SK-N-SH (cell line): Measurements from ENCODE around the gene TBPL1. TPM values are rescaled to one million over a fixed set of nuclear protein-coding genes. Genes with fewer than 3 reads are reported as not detected.

ENCODE experiments used
- CTCF ChIA-PET: fragments of 300-600, 350-600 bp; formaldehyde crosslinking; extraction: SDS; loops from one replicate; lab custom pipeline; 2021; lab: Yijun Ruan, JAX
- POLR2A ChIA-PET: fragments of 350-600 bp; sonication (Branson Sonifier 250); formaldehyde crosslinking; extraction: SDS; loops from one replicate; lab custom pipeline; 2020; ENCODE audit warnings: antibody characterized with exemption, inconsistent platforms; lab: Yijun Ruan, JAX
- DNase-seq: peaks from one replicate; pipeline ENCODE4 v3.0.0; 2012
- H2AFZ ChIP-seq: fragments of 200-600 bp; sonication (generic); 2 replicates; pipeline ENCODE4 v1.8.1; 2016; ENCODE audit warnings: antibody characterized with exemption, mild to moderate bottlenecking, low read depth
- H3F3A ChIP-seq: fragments of 200-600 bp; sonication (generic); replicated peaks from 2 replicates; pipeline ENCODE3; 2016; ENCODE audit warnings: antibody characterized with exemption, mild to moderate bottlenecking; ENCODE audit not compliant: insufficient read depth
- H3K27ac ChIP-seq, 2 experiments: fragments of 200-500 bp in 1 of 2; fragments of 200-600 bp in 1 of 2; sonication (Bioruptor generic) in 1 of 2; sonication (generic), shearing (Covaris generic) in 1 of 2; 2 replicates each; pipeline versions ENCODE4 v1.5.1 to v1.6.1; 2014 to 2016; ENCODE audit warnings: low read depth in 2 of 2, inconsistent platforms in 1 of 2, low read length in 1 of 2, mild to moderate bottlenecking in 1 of 2, mixed read lengths in 1 of 2
- H3K27me3 ChIP-seq: fragments of 200-600 bp; sonication (generic), shearing (Covaris generic); 2 replicates; pipeline ENCODE4 v1.6.1; 2016; ENCODE audit warnings: mixed run types; ENCODE audit not compliant: insufficient read depth
- H3K36me3 ChIP-seq, 2 experiments: fragments of 200-500 bp in 1 of 2; fragments of 200-600 bp in 1 of 2; sonication (Bioruptor generic) in 1 of 2; sonication (generic) in 1 of 2; replicated peaks in 1 of 2; 2 replicates each; pipeline versions ENCODE3 to v1.5.1; 2014 to 2016; ENCODE audit warnings: low read length in 1 of 2, mild to moderate bottlenecking in 1 of 2; ENCODE audit not compliant: insufficient read depth in 2 of 2, control insufficient read depth in 1 of 2
- H3K4me1 ChIP-seq, 2 experiments: fragments of 200-500 bp in 1 of 2; fragments of 200-600 bp in 1 of 2; sonication (Bioruptor generic) in 1 of 2; sonication (generic), shearing (Covaris generic) in 1 of 2; 2 replicates each; pipeline versions ENCODE4 v1.5.1 to v1.6.1; 2014 to 2016; ENCODE audit warnings: low read depth in 1 of 2, low read length in 1 of 2, mixed run types in 1 of 2; ENCODE audit not compliant: insufficient read depth in 2 of 2, control insufficient read depth in 1 of 2
- H3K4me2 ChIP-seq: fragments of 200-600 bp; sonication (generic), shearing (Covaris generic); 2 replicates; pipeline ENCODE4 v1.6.1; 2017; ENCODE audit warnings: mixed run types
- H3K4me3 ChIP-seq, 2 experiments: fragments of 200-500 bp in 1 of 2; fragments of 200-600 bp in 1 of 2; sonication (Bioruptor generic) in 1 of 2; sonication (generic), shearing (Covaris generic) in 1 of 2; 2 replicates each; pipeline versions ENCODE4 v1.5.1 to v1.8.1; 2014 to 2016; ENCODE audit warnings: low read depth in 2 of 2, inconsistent platforms in 1 of 2, low read length in 1 of 2, mild to moderate bottlenecking in 1 of 2, mixed read lengths in 1 of 2, moderate library complexity in 1 of 2
- H3K79me2 ChIP-seq: fragments of 200-600 bp; sonication (generic); 2 replicates; pipeline ENCODE4 v1.8.1; 2017; ENCODE audit warnings: mild to moderate bottlenecking; ENCODE audit not compliant: insufficient read depth
- H3K9ac ChIP-seq: fragments of 200-600 bp; sonication (generic); 2 replicates; pipeline ENCODE4 v1.6.1; 2017; ENCODE audit warnings: mixed run types
- H3K9me2 ChIP-seq: fragments of 200-600 bp; sonication (generic); 2 replicates; pipeline ENCODE4 v1.6.1; 2017; ENCODE audit warnings: mixed run types
- H3K9me3 ChIP-seq: fragments of 200-600 bp; sonication (generic); 2 replicates; pipeline ENCODE4 v1.6.1; 2017; ENCODE audit warnings: mixed run types, mild to moderate bottlenecking, moderate library complexity
- H4K20me1 ChIP-seq: fragments of 200-600 bp; sonication (generic); 2 replicates; pipeline ENCODE4 v1.6.1; 2017; ENCODE audit warnings: mild to moderate bottlenecking, mixed run types; ENCODE audit not compliant: insufficient read depth
- CHD2 ChIP-seq: fragments of 150-350 bp; IDR thresholded peaks from 2 replicates; pipeline ENCODE4 v1.6.1; 2018; ENCODE audit warnings: low read length; ENCODE audit not compliant: partially characterized antibody
- ELF1 ChIP-seq: IDR thresholded peaks from 2 replicates; pipeline ENCODE4 v1.4.0; 2012
- EP300 ChIP-seq, 2 experiments: IDR thresholded peaks; 2 replicates each; pipeline versions ENCODE4 v1.4.0 to v1.6.1; 2012; ENCODE audit warnings: borderline replicate concordance in 1 of 2, low read depth in 1 of 2, low read length in 1 of 2
- FOXJ3 ChIP-seq: sonication (generic); formaldehyde crosslinking; IDR thresholded peaks from 2 replicates; pipeline ENCODE4 v1.5.1; 2020; ENCODE audit warnings: mild to moderate bottlenecking, missing genetic modification reagents
- JUND ChIP-seq: IDR thresholded peaks from 2 replicates; pipeline ENCODE4 v1.4.0; 2012
- MEF2A ChIP-seq: IDR thresholded peaks from 2 replicates; pipeline ENCODE4 v1.4.0; 2012; ENCODE audit warnings: low read depth, borderline replicate concordance
- MXI1 ChIP-seq: IDR thresholded peaks from 2 replicates; pipeline ENCODE4 v1.6.1; 2012; ENCODE audit warnings: mild to moderate bottlenecking, low read depth, low read length, improper control_type of control experiment
- NFIC ChIP-seq: IDR thresholded peaks from 2 replicates; pipeline ENCODE4 v1.4.0; 2012; ENCODE audit warnings: borderline replicate concordance
- RAD21 ChIP-seq: IDR thresholded peaks from 2 replicates; pipeline ENCODE4 v1.6.1; 2012; ENCODE audit warnings: mild to moderate bottlenecking, low read length
- RFX5 ChIP-seq: IDR thresholded peaks from 2 replicates; pipeline ENCODE4 v1.6.1; 2012; ENCODE audit warnings: mild to moderate bottlenecking, improper control_type of control experiment, low read length
- SMC3 ChIP-seq: IDR thresholded peaks from 2 replicates; pipeline ENCODE4 v1.6.1; 2012; ENCODE audit warnings: low read depth, low read length, improper control_type of control experiment
- TAF1 ChIP-seq: IDR thresholded peaks from 2 replicates; pipeline ENCODE4 v1.6.1; 2012; ENCODE audit warnings: low read depth, mild to moderate bottlenecking, low read length, moderate library complexity, borderline replicate concordance
- TCF12 ChIP-seq: IDR thresholded peaks from 2 replicates; pipeline ENCODE4 v1.4.0; 2012
- TEAD4 ChIP-seq: IDR thresholded peaks from 2 replicates; pipeline ENCODE4 v1.4.0; 2012; ENCODE audit warnings: mild to moderate bottlenecking, borderline replicate concordance; ENCODE audit not compliant: insufficient read depth
- WGBS: methylation state at CpG from one replicate; pipeline ENCODE4 v1.1.6; 2017; ENCODE audit warnings: low lambda C conversion rate; 5-methylcytosine and 5-hydroxymethylcytosine counted together
- polyA plus RNA-seq, 3 experiments: library from polyadenylated mRNA; depleted of rRNA; stranded (reverse); fragments of >200 nt; gene quantifications; 2 replicates each; pipeline ENCODE4 v1.2.3, GENCODE V29; 2012
- TF ChIP-seq, protein P1 (sequence below): IDR thresholded peaks from 2 replicates; pipeline ENCODE4 v1.4.0; 2012; ENCODE audit warnings: low read depth, borderline replicate concordance
- TF ChIP-seq, protein P2 (sequence below): IDR thresholded peaks from 2 replicates; pipeline ENCODE4 v1.4.0; 2012; ENCODE audit warnings: low read depth
- TF ChIP-seq, protein P3 (sequence below): fragments of 150-350 bp; IDR thresholded peaks from 2 replicates; pipeline ENCODE4 v1.6.1; 2017; ENCODE audit warnings: antibody characterized with exemption, low read length, low read depth, borderline replicate concordance
- TF ChIP-seq, protein P4 (sequence below): fragments of 200-600 bp; sonication (generic); IDR thresholded peaks from 2 replicates; pipeline ENCODE4 v1.6.1; 2017; ENCODE audit warnings: antibody characterized with exemption, mild to moderate bottlenecking, moderate library complexity

TBPL1 gene
- polyA plus RNA-seq, 1 of the 3 experiments (the other 2 are of a cell fraction), result 16.3 TPM

DNA sequence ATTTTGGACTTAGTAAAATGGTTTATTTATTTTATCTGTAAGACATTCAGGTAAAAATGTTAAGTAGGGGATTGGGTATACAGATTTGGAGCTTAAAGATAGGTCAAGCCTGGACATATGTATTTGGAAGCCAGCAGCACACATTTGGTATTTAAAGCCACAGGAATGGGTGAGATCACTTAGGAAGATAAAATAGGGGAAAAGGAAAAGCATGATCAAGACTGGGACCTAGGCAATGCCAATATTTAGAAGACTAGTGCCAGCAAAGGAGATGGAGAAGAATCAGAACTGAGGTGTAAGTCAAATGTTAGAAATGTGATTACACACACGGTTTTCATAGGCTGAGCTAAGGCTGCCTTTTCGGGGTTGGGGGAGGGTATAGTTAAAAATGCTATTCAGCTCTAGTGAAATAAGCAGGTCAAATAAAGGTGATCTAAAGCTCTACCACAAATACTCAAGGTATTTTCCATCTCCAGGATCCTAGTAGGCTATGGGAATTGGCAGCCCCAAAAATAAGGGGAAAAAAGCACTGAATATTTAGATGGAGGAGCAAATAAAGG, 78.8 kb downstream of the TBPL1 start:
- Histone ChIP-seq H3K4me1 (peaks cover 3 to 10% of the 10 kb centered on the region in 2 experiments; a peak in 1 of 4 replicates), H3K9ac (no peak overlapping the region), H3K36me3 (no peaks in the 10 kb centered on the region), H3K4me3 (no peak overlapping the region), H3K4me2 (no peak overlapping the region), H3K9me2 (no peaks in the 10 kb centered on the region), H3K27ac (no peak overlapping the region), H2AFZ (no peak overlapping the region), H3K79me2 (no peaks in the 10 kb centered on the region), H3F3A (no peaks in the 10 kb centered on the region), H4K20me1 (no peaks in the 10 kb centered on the region), H3K9me3 (no peaks in the 10 kb centered on the region), H3K27me3 (no peaks in the 10 kb centered on the region)
- ChIA-PET CTCF (interaction anchor here (1.3 to 2.3 kb wide), 3 partner anchors 33 to 108 kb away, joined by 4 to 7 read pairs (median 6); no protein-coding TSS in a partner anchor), POLR2A (no interaction called here)
- TF ChIP-seq JUND (no peak), TEAD4 (no peak), TAF1 (no peak), NFIC (peak; percentile 31; the same call in 1 of the 2 replicates), EP300 (IDR thresholded peaks at IDR 0.05; ENCODE audit: borderline replicate concordance in 1 of 2, low read depth in 1 of 2, low read length in 1 of 2) (no peak), MEF2A (no peak), ELF1 (no peak), RAD21 (no peak), RFX5 (no peak), MXI1 (no peak), SMC3 (no peak), TCF12 (peak; percentile 44; the same call in 1 of the 2 replicates), FOXJ3 (CRISPR knock-in tag) (no peak), CHD2 (no peak)
- TF ChIP-seq, protein P1, sequence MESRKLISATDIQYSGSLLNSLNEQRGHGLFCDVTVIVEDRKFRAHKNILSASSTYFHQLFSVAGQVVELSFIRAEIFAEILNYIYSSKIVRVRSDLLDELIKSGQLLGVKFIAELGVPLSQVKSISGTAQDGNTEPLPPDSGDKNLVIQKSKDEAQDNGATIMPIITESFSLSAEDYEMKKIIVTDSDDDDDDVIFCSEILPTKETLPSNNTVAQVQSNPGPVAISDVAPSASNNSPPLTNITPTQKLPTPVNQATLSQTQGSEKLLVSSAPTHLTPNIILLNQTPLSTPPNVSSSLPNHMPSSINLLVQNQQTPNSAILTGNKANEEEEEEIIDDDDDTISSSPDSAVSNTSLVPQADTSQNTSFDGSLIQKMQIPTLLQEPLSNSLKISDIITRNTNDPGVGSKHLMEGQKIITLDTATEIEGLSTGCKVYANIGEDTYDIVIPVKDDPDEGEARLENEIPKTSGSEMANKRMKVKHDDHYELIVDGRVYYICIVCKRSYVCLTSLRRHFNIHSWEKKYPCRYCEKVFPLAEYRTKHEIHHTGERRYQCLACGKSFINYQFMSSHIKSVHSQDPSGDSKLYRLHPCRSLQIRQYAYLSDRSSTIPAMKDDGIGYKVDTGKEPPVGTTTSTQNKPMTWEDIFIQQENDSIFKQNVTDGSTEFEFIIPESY, result no peak
- TF ChIP-seq, protein P2, sequence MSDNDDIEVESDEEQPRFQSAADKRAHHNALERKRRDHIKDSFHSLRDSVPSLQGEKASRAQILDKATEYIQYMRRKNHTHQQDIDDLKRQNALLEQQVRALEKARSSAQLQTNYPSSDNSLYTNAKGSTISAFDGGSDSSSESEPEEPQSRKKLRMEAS, result no peak
- TF ChIP-seq, protein P3, sequence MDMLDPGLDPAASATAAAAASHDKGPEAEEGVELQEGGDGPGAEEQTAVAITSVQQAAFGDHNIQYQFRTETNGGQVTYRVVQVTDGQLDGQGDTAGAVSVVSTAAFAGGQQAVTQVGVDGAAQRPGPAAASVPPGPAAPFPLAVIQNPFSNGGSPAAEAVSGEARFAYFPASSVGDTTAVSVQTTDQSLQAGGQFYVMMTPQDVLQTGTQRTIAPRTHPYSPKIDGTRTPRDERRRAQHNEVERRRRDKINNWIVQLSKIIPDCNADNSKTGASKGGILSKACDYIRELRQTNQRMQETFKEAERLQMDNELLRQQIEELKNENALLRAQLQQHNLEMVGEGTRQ, result no peak
- TF ChIP-seq, protein P4, sequence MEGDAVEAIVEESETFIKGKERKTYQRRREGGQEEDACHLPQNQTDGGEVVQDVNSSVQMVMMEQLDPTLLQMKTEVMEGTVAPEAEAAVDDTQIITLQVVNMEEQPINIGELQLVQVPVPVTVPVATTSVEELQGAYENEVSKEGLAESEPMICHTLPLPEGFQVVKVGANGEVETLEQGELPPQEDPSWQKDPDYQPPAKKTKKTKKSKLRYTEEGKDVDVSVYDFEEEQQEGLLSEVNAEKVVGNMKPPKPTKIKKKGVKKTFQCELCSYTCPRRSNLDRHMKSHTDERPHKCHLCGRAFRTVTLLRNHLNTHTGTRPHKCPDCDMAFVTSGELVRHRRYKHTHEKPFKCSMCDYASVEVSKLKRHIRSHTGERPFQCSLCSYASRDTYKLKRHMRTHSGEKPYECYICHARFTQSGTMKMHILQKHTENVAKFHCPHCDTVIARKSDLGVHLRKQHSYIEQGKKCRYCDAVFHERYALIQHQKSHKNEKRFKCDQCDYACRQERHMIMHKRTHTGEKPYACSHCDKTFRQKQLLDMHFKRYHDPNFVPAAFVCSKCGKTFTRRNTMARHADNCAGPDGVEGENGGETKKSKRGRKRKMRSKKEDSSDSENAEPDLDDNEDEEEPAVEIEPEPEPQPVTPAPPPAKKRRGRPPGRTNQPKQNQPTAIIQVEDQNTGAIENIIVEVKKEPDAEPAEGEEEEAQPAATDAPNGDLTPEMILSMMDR, result no peak
- DNase-seq, result no peak
- 87% methylated on average over 2 of the region's 2 CpGs for WGBS
